PC-3 (cell line): ENCODE results near the gene RABGEF1.
"Not testable (repeated sequence)": the region's sequence is repeated elsewhere in the genome, so short reads cannot be mapped to it uniquely, and the experiment has no call there.

ENCODE experiments used
- EZH2 ChIP-seq: fragments of 300-600 bp; sonication (generic); IDR thresholded peaks from one replicate; pipeline ENCODE4 v1.6.1; 2017; ENCODE audit warnings: antibody characterized with exemption, mild to moderate bottlenecking, low read length; ENCODE audit not compliant: unreplicated experiment
- EZH2phosphoT487 ChIP-seq: fragments of 300-600 bp; sonication (generic); IDR thresholded peaks from 2 replicates; pipeline ENCODE4 v1.6.1; 2018; ENCODE audit warnings: mild to moderate bottlenecking, antibody characterized with exemption, low read length, borderline replicate concordance
- TF ChIP-seq, protein P1 (sequence below): fragments of 300-600 bp; sonication (generic); conservative IDR thresholded peaks from 2 replicates; pipeline ENCODE4 v1.5.1; 2017; ENCODE audit warnings: antibody characterized with exemption, low read depth, mild to moderate bottlenecking, low read length

DNA sequence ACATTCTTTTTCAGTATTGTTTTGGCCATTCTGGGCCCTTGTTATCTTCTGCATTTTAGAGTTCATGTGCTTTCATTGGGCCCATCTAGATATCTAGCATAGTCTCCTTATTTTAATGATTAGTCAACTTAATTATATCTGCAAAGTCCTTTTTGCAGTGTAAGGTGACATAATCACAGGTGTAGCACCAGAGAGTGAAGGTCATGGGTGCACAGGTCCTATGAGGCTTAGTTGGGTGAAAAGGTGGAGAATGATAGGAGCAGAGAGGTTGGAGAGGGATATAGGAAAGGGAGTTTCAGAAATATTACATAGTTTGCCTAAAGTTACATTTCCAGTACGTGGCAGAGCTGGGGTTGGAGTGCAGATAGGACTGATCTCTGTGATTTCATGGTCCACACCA is 24.4 kb downstream of the RABGEF1 start:
- TF ChIP-seq, protein P1, sequence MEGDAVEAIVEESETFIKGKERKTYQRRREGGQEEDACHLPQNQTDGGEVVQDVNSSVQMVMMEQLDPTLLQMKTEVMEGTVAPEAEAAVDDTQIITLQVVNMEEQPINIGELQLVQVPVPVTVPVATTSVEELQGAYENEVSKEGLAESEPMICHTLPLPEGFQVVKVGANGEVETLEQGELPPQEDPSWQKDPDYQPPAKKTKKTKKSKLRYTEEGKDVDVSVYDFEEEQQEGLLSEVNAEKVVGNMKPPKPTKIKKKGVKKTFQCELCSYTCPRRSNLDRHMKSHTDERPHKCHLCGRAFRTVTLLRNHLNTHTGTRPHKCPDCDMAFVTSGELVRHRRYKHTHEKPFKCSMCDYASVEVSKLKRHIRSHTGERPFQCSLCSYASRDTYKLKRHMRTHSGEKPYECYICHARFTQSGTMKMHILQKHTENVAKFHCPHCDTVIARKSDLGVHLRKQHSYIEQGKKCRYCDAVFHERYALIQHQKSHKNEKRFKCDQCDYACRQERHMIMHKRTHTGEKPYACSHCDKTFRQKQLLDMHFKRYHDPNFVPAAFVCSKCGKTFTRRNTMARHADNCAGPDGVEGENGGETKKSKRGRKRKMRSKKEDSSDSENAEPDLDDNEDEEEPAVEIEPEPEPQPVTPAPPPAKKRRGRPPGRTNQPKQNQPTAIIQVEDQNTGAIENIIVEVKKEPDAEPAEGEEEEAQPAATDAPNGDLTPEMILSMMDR: not testable (repeated sequence)
- TF ChIP-seq EZH2, EZH2phosphoT487: not testable (repeated sequence)
